ENCODE data around the gene IYD. TPM values are rescaled to one million over a fixed set of nuclear protein-coding genes. Genes with fewer than 3 reads are reported as not detected.

IYD gene
- total RNA-seq, 1 experiment from 2014 or later = not detected

DNA sequence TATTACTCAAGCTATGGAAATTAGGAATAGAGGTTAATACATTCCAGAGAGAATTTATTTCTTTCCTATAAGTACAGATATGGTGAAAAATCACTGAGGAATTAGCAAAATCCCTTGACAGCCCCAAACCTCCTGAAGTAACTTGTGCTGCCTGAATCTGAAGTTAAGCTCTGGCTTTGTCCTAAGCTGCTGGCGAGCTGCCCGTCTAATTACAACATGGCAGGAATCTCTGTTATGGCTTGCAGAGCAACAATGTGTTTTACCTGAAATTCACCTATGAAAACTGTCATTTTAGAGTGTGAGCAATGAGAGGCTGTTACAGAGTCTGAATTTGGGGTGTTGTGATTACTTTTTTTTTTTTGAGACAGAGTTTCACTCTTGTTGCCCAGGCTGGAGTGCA, 22.5 kb upstream of the IYD start:
- Mint-ChIP-seq H3K9me3 (no peaks in the 10 kb centered on the region), H3K4me1 (peaks cover 2 to 3% of the 10 kb centered on the region in 2 experiments; a peak in 1 of 4 replicates), H3K27me3 (ENCODE audit: low read depth) (peaks cover 7% of the 10 kb centered on the region), H3K27ac (no peak overlapping the region), H3K4me3 (no peak overlapping the region), H3K36me3 (ENCODE audit: insufficient read depth in 1 of 3, low read depth in 3 of 3) (no peaks in the 10 kb centered on the region)
- H3K4me1 ChIP-seq (ENCODE audit: insufficient read depth, low read length) = no peaks in the 10 kb centered on the region
- H4K20me1 ChIP-seq (ENCODE audit: control insufficient read depth, insufficient read depth, insufficient read length) = no peaks in the 10 kb centered on the region
- H3K4me2 ChIP-seq (ENCODE audit: insufficient read depth, insufficient read length, low read length) = no peak overlapping the region
- H3K9me3 ChIP-seq (ENCODE audit: control insufficient read depth, low read depth, low read length) = no peaks in the 10 kb centered on the region
- no peak overlapping the region for H3K27ac ChIP-seq (ENCODE audit: insufficient read length, low read depth, low read length)
- no peak overlapping the region for H2BK5ac ChIP-seq (ENCODE audit: insufficient read length, low read length)
- no peaks in the 10 kb centered on the region for H3K79me1 ChIP-seq (ENCODE audit: insufficient read depth, low read depth, low read length, poor library complexity, severe bottlenecking)
- H4K5ac ChIP-seq (ENCODE audit: insufficient read length, low read depth, low read length) = no peak overlapping the region
- no peak overlapping the region for H3K56ac ChIP-seq (ENCODE audit: insufficient read length, low read depth, low read length)
- no peak overlapping the region for H2AFZ ChIP-seq (ENCODE audit: low read length)
- DNase-seq = no peak
- H3K23me2 ChIP-seq (ENCODE audit: insufficient read length, low read depth, low read length, poor library complexity, severe bottlenecking) = no peaks in the 10 kb centered on the region
- no peak overlapping the region for H3K14ac ChIP-seq (ENCODE audit: insufficient read depth, low read length)
- H2AK5ac ChIP-seq (ENCODE audit: insufficient read length, low read length) = no peak overlapping the region
- no peak overlapping the region for H2BK20ac ChIP-seq (ENCODE audit: low read depth, low read length, poor library complexity, severe bottlenecking)
- no peak overlapping the region for H2BK120ac ChIP-seq (ENCODE audit: low read depth, low read length, poor library complexity, severe bottlenecking)
- no peak overlapping the region for H4K8ac ChIP-seq (replicated peaks; ENCODE audit: insufficient read length, low read depth, low read length)
- no peak overlapping the region for H3K4ac ChIP-seq (ENCODE audit: low read depth, low read length)
- no peaks in the 10 kb centered on the region for H3K27me3 ChIP-seq (ENCODE audit: insufficient read depth, low read length)
- H3K23ac ChIP-seq (ENCODE audit: insufficient read length, low read depth, low read length) = no peak overlapping the region
- no peak overlapping the region for H2BK15ac ChIP-seq (ENCODE audit: low read depth, low read length)
- no CpG with 5 or more reads among the region's 2 CpGs for WGBS (ENCODE audit: extremely low coverage, insufficient read length, low lambda C conversion rate)
- TF ChIP-seq, protein P1, sequence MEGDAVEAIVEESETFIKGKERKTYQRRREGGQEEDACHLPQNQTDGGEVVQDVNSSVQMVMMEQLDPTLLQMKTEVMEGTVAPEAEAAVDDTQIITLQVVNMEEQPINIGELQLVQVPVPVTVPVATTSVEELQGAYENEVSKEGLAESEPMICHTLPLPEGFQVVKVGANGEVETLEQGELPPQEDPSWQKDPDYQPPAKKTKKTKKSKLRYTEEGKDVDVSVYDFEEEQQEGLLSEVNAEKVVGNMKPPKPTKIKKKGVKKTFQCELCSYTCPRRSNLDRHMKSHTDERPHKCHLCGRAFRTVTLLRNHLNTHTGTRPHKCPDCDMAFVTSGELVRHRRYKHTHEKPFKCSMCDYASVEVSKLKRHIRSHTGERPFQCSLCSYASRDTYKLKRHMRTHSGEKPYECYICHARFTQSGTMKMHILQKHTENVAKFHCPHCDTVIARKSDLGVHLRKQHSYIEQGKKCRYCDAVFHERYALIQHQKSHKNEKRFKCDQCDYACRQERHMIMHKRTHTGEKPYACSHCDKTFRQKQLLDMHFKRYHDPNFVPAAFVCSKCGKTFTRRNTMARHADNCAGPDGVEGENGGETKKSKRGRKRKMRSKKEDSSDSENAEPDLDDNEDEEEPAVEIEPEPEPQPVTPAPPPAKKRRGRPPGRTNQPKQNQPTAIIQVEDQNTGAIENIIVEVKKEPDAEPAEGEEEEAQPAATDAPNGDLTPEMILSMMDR (conservative IDR thresholded peaks at IDR 0.05) = no peak
- no peak overlapping the region for H3K18ac ChIP-seq (ENCODE audit: insufficient read length, low read depth, low read length)
- H3K79me2 ChIP-seq (ENCODE audit: insufficient read depth, low read length) = no peaks in the 10 kb centered on the region
- no peak overlapping the region for H2BK12ac ChIP-seq (ENCODE audit: insufficient read length, low read depth, low read length)
- no peak overlapping the region for H4K91ac ChIP-seq (ENCODE audit: insufficient read length, low read depth, low read length)
- no peak overlapping the region for H3K9ac ChIP-seq (ENCODE audit: extremely low read depth, insufficient read length, low read length)
- H3T11ph ChIP-seq (ENCODE audit: low read length) = no peak overlapping the region
